Activated T-helper 17 cell treated with anti-CD3 and anti-CD28 coated beads, Interleukin-2, amount 50 U/mL, for 72 hours (primary cell): ENCODE measurements around the gene GIGYF1. TPM values are rescaled to one million over a fixed set of nuclear protein-coding genes. Genes with fewer than 3 reads are reported as not detected.
A peak's percentile ranks its signal among the peaks of the same experiment; 100 is the strongest.

ENCODE experiments used
- ATAC-seq: fragments of 150-1000 bp; cut with Tn5 transposase; replicated peaks from 2 replicates; pipeline ENCODE4 v1.10.0; 2021; ENCODE audit warnings: mild to moderate bottlenecking, moderate library complexity
- H3K27ac Mint-ChIP-seq: one replicate; pipeline ENCODE4 v1.8.0; 2022; ENCODE audit warnings: mixed read lengths
- H3K27me3 Mint-ChIP-seq: one replicate; pipeline ENCODE4 v1.8.0; 2022; ENCODE audit warnings: mixed read lengths
- H3K36me3 Mint-ChIP-seq: one replicate; pipeline ENCODE4 v1.8.0; 2022; ENCODE audit warnings: low read depth, mild to moderate bottlenecking, mixed read lengths
- H3K4me1 Mint-ChIP-seq: one replicate; pipeline ENCODE4 v1.8.0; 2022; ENCODE audit warnings: mixed read lengths
- H3K4me3 Mint-ChIP-seq: one replicate; pipeline ENCODE4 v1.8.0; 2022; ENCODE audit warnings: mild to moderate bottlenecking, mixed read lengths
- H3K9me3 Mint-ChIP-seq: one replicate; pipeline ENCODE4 v1.8.0; 2022; ENCODE audit warnings: mixed read lengths
- total RNA-seq, 2 donors: library from RNA; stranded (reverse); gene quantifications; one replicate each; pipeline ENCODE4 v1.2.3, GENCODE V29; 2022

GIGYF1 gene
- total RNA-seq, 2 donors from 2014 or later = 40.2 to 53.1 TPM

DNA sequence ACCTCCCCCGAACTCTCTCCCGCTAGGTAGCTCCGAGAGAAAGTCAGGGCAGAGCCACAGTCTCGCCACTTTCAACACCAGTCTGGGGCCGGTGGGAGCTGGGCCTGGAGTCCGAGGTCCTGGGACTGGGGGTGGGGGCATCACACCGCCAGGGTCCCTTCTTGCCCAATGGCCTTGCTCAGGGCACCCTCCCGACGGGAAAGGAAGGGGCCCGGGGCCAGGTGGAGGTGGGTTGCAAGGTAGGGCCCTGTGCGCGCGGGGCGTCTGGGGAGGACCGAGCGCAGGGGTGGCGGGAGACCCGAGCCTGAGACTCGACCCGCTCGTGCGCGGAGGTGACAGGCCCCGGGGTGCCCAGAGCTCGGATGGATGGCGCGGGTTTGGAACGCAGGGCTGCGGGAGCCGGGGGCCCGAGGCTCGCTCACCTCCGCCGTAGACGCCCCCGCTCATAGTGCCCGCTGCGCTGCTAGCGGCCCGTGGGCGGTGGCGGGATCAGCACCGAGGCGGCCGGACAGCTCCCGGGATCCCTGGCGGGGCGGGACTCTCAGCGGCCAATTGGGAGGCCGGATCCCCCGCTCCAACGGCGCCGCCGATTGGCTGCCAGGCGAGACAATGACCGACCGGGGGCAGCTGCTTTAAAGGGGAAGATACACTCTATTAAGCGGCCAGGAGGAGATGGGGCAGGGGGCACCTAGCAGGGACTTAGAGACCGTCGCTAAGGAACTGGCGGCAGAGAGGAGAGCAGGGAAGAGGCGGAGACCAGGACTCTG, 38.0 kb downstream of the GIGYF1 start, which contains the start of gene ACTL6B:
Gene ACTL6B (minus strand): TSS at position 541 of the 767 bp plus-strand sequence. CDS start 94 bp downstream, at position 447.
- ATAC-seq = peak; percentile 49
- Mint-ChIP-seq H3K4me3 (no peak within 1 kb of the TSS), H3K36me3 (no peaks in the 10 kb centered on the region), H3K9me3 (no peaks in the 10 kb centered on the region), H3K27me3 (peaks cover 25% of the 10 kb centered on the region), H3K4me1 (peaks cover 5% of the 10 kb centered on the region), H3K27ac (no peak within 1 kb of the TSS)

DNA sequence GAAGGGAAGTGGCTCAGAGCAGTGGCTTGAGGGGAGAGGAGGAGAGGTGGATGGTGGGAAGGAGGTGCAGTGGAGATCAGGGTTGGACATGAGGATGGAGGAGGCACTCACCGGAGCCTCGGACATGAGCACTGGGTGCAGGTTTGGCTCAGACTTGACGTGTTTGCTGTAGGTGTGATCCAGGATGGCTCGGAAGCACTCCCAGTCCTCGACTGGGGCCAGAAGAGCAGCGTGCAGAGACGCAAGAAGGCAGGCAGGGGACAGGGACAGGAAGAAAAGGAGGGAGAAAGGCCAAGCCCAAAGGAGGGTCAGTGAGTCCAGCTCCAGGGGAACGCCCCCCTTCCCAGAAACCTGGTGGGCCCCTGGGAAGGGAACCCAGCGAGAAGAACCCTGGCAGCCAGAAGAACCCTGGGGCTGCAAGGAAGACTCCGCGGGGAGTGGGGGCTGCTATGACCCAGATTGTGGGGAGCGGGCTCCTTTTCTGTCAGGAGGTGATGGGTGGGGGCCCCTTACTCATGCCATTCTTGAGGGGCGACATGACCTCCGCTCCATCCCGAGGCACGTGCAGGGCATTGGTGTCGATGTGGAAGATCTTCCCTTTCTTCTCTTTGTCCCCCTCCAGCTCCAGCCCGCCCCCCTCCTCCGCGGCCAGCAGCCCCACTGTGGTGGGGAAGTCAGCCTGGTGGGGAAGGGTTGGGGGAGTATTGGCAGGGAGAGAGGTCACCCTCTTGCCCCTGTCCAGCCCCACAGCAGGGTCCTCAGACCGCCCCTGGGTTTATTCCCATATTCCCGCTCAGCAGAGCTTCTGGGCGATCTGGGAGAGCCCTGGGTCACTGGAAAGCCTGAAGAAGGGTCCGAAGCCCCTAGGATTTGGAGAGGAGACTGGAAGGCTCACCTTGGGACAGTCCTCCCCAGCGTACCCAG, 38.9 kb downstream of the GIGYF1 start:
- Mint-ChIP-seq H3K27me3 (peaks cover 30% of the 10 kb centered on the region), H3K4me1 (peaks cover 5% of the 10 kb centered on the region), H3K27ac (no peak overlapping the region), H3K9me3 (no peaks in the 10 kb centered on the region), H3K4me3 (no peak overlapping the region), H3K36me3 (no peaks in the 10 kb centered on the region)
- no peak for ATAC-seq

DNA sequence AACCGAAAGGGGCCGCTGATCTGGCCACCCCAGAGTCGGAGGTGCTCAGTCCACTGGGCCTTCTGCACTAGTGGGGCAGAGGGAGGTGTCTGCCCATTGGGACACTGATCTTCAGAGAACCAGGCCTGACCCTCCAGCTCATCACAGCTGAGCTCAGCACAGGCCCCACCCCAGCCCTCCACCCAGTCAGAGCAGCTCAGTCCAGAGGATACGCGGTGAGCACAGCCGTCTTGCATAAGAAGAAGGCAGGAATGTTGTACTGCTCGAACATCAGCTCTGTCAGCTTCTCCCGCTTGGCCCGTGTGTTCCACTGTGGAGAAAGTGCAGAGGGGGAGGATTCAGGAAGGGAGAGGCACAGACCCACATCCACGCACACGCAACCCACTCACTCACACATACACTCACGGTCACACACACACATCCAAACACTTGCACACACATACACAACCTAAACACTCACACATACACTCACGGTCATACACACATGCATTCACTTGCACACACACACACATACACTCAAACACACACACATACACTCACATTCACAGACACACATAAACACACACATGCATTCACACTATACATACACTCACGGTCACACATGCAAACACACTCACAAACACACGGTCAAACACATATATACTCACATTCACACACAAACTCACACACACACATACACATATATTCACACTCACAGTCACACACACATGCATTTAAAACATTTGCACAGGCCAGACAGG, 44.1 kb downstream of the GIGYF1 start:
- H3K27ac Mint-ChIP-seq = no peak overlapping the region
- H3K27me3 Mint-ChIP-seq = peaks cover 21% of the 10 kb centered on the region
- no peaks in the 10 kb centered on the region for H3K36me3 Mint-ChIP-seq
- H3K9me3 Mint-ChIP-seq = no peaks in the 10 kb centered on the region
- ATAC-seq = no peak
- peaks cover 5% of the 10 kb centered on the region for H3K4me1 Mint-ChIP-seq
- H3K4me3 Mint-ChIP-seq = no peak overlapping the region

DNA sequence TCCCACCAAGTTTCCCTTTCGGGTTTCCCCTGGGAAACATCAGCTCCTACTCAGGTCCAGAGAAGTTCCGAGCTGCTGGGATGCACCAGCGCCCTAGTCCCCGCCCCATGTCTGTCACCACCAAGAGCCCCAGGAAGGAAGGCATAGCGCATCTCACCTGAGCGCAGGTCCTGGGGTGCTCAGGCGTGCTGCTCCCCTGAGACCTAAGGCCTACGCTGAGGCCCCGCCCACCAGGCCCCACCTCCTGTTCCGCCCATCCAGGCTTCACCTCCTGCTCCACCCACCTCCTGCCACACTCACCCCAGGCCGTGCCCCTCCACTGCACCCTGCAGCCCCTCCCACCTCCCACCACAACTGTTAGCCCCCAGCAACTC, 51.5 kb downstream of the GIGYF1 start:
- no peaks in the 10 kb centered on the region for H3K36me3 Mint-ChIP-seq
- no peak overlapping the region for H3K4me3 Mint-ChIP-seq
- H3K9me3 Mint-ChIP-seq = no peaks in the 10 kb centered on the region
- ATAC-seq = peak; percentile 77
- no peaks in the 10 kb centered on the region for H3K4me1 Mint-ChIP-seq
- H3K27me3 Mint-ChIP-seq = peaks cover 4% of the 10 kb centered on the region
- H3K27ac Mint-ChIP-seq = no peak overlapping the region

DNA sequence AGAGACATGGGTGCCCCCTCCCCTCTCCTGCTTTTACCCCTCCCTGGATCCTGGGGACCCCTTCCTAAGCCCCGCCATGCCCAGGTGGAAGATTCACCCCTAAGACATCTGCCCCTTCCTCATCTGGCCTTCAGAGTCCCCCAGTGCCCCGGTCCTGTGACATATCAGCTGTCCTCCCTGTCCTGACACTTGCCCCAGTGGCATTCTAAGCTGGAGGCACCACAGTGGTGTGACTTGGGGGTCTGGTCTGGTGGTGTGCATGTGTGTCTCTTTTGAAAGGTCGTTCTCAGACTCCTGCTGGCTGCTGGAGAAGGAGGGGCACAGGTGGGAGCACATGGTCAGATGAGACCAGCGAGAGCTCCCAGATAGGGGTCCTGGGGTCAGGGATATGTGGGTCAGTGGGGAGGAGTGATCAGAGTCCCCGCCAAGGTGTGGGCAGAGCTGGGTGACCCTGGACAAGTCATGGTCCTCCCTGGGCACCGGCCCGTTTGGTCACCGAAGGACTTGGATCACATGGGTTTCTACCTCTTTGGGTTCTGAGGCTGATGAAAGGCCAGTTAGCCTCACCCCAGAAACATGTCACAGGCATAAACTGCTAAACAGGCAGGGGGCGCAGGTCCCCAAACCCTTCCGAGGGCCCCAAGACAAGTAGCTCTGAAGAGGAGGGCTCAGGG, 52.1 kb downstream of the GIGYF1 start:
- Mint-ChIP-seq H3K27ac (no peak overlapping the region), H3K4me1 (no peaks in the 10 kb centered on the region), H3K36me3 (no peaks in the 10 kb centered on the region), H3K9me3 (no peaks in the 10 kb centered on the region), H3K27me3 (peaks cover 4% of the 10 kb centered on the region), H3K4me3 (no peak overlapping the region)
- ATAC-seq = no peak

DNA sequence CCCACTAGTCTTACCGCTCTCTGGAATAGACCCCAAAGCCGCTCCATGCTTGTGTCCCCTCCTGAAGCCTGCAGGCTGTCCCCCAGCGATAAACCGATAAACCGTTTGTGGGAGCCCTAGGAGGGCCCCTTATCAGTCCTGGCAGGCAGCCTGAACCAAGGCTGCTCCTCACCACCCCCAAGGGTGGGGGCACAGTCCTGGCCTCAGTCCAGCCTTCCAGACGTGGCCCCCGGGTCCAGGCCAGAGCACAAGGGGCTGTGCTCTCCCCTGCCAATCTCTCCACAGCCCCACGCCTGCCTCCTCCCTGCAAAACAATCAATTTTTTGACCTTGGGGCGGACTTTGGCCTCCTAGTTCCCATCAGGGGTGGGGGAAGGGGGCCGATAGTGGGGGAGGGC, 52.6 kb downstream of the GIGYF1 start, which contains the start of gene TFR2:
Gene TFR2 (minus strand): TSS at position 90 of the 397 bp plus-strand sequence. CDS start 43 bp downstream, at position 47.
- Mint-ChIP-seq H3K27me3 (peaks cover 4% of the 10 kb centered on the region), H3K27ac (no peak within 1 kb of the TSS), H3K36me3 (peaks cover 4% of the 10 kb centered on the region), H3K4me3 (no peak within 1 kb of the TSS), H3K4me1 (no peaks in the 10 kb centered on the region), H3K9me3 (no peaks in the 10 kb centered on the region)
- ATAC-seq = no peak

DNA sequence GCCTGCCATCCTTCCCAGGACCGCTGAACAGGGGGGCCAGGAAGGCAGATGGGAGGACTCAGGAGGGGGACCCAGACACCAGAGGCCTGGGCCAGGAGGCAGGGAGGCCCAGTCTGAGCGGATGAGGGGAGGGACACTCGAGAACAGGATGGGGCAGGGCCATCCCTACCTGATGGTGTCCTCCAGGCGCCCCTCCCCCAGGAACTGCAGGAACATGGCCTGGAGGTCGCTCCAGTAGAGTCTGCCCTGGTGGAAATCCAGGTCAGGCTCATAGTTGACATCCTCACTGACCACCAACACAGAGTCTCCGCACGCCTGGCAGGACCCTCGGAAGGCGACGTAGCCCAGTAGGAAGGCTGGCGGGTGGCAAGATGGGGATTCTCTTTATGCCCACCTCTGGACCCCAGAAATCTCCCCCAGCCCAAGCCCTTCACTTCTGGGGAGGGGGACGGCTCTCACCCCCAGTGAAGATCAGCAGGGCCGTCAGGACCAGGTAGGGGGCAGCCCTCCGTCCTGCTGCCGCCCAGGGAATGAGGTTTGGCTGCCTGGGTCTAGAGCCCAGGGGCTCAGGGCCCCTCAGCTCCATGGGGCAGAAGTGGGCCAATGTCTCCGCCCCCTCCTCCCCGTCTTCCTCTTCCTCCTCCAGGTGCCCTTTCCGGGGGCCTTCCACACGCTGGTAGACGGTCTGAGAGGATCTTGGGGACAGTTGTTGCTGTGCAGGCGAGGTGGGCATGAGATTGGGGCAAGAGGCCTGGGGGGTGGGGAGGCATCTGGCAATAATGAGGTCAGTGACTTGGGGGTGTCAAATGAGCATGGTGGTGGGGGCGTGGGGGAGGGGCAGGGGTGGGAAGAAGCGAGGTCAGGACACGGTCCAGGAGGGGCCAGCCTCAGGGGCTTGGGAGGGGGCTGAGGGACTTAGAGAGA, 53.3 kb downstream of the GIGYF1 start:
- peaks cover 6% of the 10 kb centered on the region for H3K36me3 Mint-ChIP-seq
- peaks cover 4% of the 10 kb centered on the region for H3K27me3 Mint-ChIP-seq
- H3K4me3 Mint-ChIP-seq = no peak overlapping the region
- no peak for ATAC-seq
- no peaks in the 10 kb centered on the region for H3K9me3 Mint-ChIP-seq
- H3K4me1 Mint-ChIP-seq = no peaks in the 10 kb centered on the region
- H3K27ac Mint-ChIP-seq = no peak overlapping the region

DNA sequence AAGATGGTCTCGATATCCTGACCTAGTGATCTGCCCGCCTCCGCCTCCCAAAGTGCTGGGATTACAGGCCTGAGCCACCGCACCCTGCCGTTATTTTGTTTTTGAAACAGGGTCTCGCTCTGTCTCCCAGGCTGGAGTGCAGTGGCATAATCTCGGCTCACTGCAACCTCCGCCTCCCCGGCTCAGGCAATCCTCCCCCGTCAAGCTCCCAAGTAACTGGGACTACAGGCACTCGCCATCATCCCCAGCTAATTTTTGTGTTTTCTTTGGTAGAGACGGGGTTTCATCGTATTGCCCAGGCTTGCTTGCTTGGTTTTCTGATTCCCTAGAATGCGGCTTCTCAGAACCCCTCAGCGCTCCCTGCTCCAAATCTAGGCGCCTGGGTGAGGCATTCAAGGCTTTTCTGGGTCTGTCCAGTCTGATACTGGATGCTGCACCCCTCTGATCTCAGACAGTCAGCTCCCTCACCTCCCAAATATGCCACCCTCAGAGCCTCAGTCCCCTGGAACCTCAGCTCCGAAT, 54.0 kb downstream of the GIGYF1 start:
- Mint-ChIP-seq H3K27ac (no peak overlapping the region), H3K36me3 (peaks cover 6% of the 10 kb centered on the region), H3K9me3 (no peaks in the 10 kb centered on the region), H3K4me3 (no peak overlapping the region), H3K27me3 (peaks cover 4% of the 10 kb centered on the region), H3K4me1 (no peaks in the 10 kb centered on the region)
- ATAC-seq = no peak

DNA sequence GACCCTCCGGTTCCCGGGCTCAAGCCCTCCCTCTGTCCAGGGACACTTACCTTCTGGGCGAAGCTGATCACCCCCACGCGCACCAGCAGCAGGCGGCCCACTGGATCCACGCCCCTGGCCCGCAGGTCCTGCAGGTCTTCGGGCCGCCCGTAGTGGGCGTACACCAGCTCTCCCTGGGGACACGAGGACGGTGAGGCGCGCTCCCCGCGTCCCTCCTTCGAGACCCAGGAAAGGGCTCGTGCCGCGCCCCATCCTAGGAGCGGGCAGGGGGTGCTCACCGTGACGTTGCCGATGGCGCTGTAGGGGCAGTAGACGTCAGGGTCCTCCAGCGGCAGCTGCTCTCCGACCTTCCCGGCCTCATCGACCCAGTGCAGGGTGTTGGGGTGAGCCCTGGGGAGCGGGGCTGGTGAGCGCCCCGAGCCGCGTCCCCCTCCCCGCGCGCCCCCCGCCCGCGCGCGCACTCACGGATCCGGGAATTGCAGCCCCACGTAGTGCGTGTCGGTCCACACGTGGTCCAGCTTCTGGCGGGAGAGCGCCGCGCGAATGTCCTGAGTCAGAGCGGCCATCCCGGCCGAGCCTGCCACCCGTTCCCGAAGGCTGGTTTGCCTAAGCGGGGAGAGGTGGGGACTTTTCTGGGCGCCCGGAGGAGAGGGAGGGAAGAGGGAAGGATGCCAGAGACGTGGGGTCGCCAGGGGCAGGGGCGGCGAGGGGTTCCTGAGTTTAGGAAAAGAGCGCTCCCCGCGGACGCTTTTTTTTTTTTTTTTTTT, 60.9 kb downstream of the GIGYF1 start:
- H3K27ac Mint-ChIP-seq = peak overlapping the region; percentile 92
- H3K9me3 Mint-ChIP-seq = no peaks in the 10 kb centered on the region
- H3K36me3 Mint-ChIP-seq = peaks cover 43% of the 10 kb centered on the region
- peak; percentile 78 for ATAC-seq
- no peaks in the 10 kb centered on the region for H3K27me3 Mint-ChIP-seq
- H3K4me1 Mint-ChIP-seq = peaks cover 11% of the 10 kb centered on the region
- peak overlapping the region; percentile 86 for H3K4me3 Mint-ChIP-seq

DNA sequence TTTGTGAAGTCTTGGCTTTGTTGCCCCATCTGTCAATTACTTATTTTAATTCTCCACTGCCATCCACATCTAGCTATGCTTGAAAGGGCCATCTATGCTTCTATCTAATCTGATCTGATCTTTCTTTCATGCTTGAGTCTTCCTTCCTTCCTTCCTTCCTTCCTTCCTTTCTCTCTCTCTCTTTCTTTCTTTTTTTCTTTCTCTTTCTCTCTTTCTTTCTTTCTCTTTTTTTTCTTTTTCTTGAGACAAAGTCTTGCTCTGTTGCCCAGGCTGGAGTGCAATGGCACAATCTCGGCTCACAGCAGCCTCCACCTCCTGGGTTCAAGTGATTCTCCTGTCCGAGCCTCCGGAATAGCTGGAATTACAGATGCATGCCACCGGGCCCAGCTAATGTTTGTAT, 64.0 kb downstream of the GIGYF1 start:
- Mint-ChIP-seq H3K36me3 (peaks cover 37% of the 10 kb centered on the region), H3K27me3 (no peaks in the 10 kb centered on the region), H3K4me3 (no peak overlapping the region), H3K4me1 (peaks cover 19% of the 10 kb centered on the region), H3K27ac (peak overlapping the region; percentile 84), H3K9me3 (no peaks in the 10 kb centered on the region)
- no peak for ATAC-seq
